ENCODE data around the gene GJC1. TPM values are rescaled to one million over a fixed set of nuclear protein-coding genes. Genes with fewer than 3 reads are reported as not detected.

The GJC1 gene
- total RNA-seq, 4 donors from 2014 or later = 3.1 to 18.6 (median 9.0) TPM

DNA sequence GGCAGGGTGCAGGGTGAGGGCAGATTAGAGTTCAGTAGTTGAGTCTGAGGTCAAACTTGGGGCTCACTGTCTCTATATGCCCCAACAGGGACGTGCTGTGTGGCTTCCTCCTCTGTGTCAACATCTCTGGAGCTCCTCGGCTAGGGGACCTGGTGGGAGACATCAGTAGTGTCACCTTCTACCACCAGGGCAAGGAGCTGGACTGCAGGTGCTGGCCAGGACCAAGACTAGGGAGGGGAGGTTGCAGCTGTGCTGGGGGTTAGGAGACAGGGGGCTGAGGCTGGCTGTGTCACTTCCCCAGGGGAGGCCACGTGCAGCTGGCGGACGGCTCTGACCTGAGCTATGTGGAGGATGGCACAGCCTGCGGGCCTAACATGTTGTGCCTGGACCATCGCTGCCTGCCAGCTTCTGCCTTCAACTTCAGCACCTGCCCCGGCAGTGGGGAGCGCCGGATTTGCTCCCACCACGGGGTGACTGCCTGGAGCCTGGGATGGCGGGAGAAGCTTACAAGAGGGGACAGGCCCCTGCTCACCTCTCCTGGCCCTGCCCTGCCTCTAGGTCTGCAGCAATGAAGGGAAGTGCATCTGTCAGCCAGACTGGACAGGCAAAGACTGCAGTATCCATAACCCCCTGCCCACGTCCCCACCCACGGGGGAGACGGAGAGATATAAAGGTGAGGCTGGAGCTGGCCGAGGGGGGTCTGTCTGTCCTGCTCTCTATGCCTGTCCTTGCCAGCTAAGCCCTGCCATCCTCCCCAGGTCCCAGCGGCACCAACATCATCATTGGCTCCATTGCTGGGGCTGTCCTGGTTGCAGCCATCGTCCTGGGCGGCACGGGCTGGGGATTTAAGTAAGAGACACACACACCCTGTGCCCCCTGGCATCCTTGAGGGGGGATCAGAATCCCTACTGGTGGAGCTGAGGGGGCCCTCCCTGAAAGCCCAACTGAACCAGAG, 52.4 kb downstream of the GJC1 start:
- H3K4me1 ChIP-seq = peaks cover 0 to 38% (median 17%) of the 10 kb centered on the region in 4 donors
- WGBS, 2 donors = 83 to 85% methylated on average over 11 to 19 of the region's 20 CpGs
- no peaks in the 10 kb centered on the region for H3K36me3 ChIP-seq
- no peak for DNase-seq (ENCODE audit: low spot score in 2 of 2)
- no peak overlapping the region for H3K27ac ChIP-seq
- H3K27me3 ChIP-seq = peaks cover 0 to 17% of the 10 kb centered on the region in 2 donors
- no peaks in the 10 kb centered on the region for H3K9me3 ChIP-seq
- TF ChIP-seq EP300 (IDR thresholded peaks at IDR 0.05) (no peak), POLR2A (IDR thresholded peaks at IDR 0.05) (no peak)
- TF ChIP-seq, protein P1, sequence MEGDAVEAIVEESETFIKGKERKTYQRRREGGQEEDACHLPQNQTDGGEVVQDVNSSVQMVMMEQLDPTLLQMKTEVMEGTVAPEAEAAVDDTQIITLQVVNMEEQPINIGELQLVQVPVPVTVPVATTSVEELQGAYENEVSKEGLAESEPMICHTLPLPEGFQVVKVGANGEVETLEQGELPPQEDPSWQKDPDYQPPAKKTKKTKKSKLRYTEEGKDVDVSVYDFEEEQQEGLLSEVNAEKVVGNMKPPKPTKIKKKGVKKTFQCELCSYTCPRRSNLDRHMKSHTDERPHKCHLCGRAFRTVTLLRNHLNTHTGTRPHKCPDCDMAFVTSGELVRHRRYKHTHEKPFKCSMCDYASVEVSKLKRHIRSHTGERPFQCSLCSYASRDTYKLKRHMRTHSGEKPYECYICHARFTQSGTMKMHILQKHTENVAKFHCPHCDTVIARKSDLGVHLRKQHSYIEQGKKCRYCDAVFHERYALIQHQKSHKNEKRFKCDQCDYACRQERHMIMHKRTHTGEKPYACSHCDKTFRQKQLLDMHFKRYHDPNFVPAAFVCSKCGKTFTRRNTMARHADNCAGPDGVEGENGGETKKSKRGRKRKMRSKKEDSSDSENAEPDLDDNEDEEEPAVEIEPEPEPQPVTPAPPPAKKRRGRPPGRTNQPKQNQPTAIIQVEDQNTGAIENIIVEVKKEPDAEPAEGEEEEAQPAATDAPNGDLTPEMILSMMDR (IDR thresholded peaks at IDR 0.05) = no peak
- H3K4me3 ChIP-seq = no peak overlapping the region

DNA sequence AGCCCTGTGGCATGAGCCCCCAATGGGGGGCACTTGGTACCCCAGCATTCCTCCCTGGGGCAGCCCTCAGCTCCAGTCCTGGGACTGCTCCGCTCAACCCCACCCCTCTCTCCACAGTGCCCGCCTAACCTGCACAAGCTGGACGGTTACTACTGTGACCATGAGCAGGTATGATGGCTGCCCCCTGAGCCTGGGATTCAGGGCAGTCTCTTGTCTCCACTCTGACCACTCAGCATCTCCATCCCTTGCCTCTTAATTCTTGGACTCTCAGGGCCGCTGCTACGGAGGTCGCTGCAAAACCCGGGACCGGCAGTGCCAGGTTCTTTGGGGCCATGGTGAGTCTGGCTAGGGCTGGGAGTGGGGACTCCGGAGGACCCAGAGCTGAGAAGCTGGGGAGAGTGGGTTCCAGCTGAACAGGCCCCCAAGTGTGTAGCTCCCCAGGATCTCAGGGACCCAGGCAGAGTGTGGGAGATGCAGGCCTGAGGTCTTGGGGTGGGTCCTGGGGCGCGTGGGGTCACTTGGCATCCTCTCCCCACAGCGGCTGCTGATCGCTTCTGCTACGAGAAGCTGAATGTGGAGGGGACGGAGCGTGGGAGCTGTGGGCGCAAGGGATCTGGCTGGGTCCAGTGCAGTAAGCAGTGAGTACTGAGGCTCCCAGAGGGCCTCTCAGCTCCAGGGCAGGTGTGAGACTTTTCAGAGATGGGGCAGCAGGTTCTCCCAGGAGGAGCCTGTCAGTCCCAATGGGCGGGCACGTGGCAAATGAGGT, 53.3 kb downstream of the GJC1 start:
- WGBS, 2 donors = 80 to 90% methylated on average over 16 to 18 of the region's 19 CpGs
- Histone ChIP-seq H3K4me3 (no peak overlapping the region), H3K27ac (peak overlapping the region in 1 of 4 donors; percentile 52)

DNA sequence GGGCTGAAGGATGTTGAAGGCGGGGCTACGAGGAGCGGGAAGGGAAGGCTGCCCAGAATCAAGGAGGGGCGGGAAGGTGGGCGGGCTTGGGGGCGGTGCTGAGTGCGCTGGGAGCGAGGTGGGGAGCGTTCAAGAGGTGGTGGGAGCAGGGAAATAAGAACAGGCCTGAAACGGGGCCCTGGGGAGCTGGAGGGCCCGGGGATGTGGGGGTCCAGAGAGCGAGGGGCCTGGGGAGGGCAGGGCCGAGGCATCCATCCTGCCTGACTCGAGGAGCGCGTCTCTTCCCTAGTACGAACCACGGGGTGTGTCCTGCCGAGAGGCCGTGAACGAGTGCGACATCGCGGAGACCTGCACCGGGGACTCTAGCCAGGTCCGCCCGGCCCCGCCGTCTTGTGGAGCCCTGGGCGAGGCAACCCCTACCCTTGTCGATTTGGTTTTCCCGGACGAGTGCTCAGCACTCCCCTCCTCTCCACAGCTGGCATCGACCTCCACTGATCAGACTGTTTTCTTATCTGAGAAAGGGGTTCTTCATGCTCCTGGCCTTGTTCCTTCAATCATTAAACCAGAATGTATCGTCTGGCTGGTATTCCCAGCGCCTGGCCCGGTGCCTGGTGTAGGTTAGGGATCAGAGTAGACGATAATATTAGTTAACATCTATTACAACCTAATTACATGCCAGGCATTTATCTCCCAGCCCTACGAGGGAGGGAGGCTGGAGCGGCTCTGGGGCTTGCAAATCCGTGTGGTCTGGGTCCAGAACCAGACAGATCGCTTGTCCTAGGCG, 54.1 kb downstream of the GJC1 start:
- no peaks in the 10 kb centered on the region for H3K9me3 ChIP-seq
- 12 to 21% methylated on average over 22 to 43 of the region's 43 CpGs for WGBS, 2 donors
- H3K4me1 ChIP-seq = peaks cover 0 to 29% (median 17%) of the 10 kb centered on the region in 4 donors
- peak overlapping the region; percentile 41 to 68 (median 60) for H3K4me3 ChIP-seq
- peaks cover 0 to 19% of the 10 kb centered on the region in 2 donors for H3K27me3 ChIP-seq
- H3K36me3 ChIP-seq = no peaks in the 10 kb centered on the region
- peak in 1 of 2 donors; percentile 94 for DNase-seq (ENCODE audit: low spot score in 2 of 2)
- TF ChIP-seq POLR2A (IDR thresholded peaks at IDR 0.05) (no peak), EP300 (IDR thresholded peaks at IDR 0.05) (no peak)
- TF ChIP-seq, protein P1 (IDR thresholded peaks at IDR 0.05) = no peak
- peak overlapping the region in 2 of 4 donors; percentile 24 to 52 for H3K27ac ChIP-seq

More for the DNA sequence above, 53.3 kb downstream of the GJC1 start:
- H3K9me3 ChIP-seq = no peaks in the 10 kb centered on the region
- TF ChIP-seq POLR2A (IDR thresholded peaks at IDR 0.05) = no peak
- TF ChIP-seq EP300 (IDR thresholded peaks at IDR 0.05) = no peak
- no peaks in the 10 kb centered on the region for H3K36me3 ChIP-seq
- H3K27me3 ChIP-seq = peaks cover 0 to 19% of the 10 kb centered on the region in 2 donors
- no peak for DNase-seq (ENCODE audit: low spot score in 2 of 2)
- H3K4me1 ChIP-seq = peaks cover 0 to 30% (median 17%) of the 10 kb centered on the region in 4 donors

DNA sequence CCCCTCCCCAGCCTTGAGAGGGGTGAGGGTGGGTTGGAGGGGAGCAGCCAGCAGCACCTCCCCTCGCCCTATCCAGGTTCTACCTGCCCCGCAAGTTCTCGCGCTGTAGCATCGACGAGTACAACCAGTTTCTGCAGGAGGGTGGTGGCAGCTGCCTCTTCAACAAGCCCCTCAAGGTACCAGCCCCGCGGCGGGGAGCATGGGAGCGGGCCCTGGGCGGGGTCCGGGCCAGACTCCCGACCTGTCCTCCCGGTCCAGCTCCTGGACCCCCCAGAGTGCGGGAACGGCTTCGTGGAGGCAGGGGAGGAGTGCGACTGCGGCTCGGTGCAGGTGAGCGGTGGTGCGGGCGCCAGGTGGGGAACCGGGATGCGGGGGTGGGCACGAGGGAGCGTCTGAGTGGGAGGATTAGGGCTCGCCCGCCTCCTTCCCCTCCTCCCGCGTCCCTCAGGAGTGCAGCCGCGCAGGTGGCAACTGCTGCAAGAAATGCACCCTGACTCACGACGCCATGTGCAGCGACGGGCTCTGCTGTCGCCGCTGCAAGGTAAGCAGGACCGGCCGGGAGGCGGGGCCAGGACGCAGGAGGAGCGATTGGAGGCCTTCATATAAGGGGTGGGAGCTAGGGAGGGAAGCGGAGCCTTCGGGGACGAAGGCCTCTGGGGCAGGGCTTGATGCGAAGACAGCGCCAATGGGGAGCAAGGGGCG, 54.8 kb downstream of the GJC1 start:
- H3K27ac ChIP-seq = no peak overlapping the region
- no peaks in the 10 kb centered on the region for H3K36me3 ChIP-seq
- WGBS, 2 donors = 0 to 2% methylated on average over 16 to 40 of the region's 50 CpGs
- H3K27me3 ChIP-seq = peaks cover 0 to 19% of the 10 kb centered on the region in 2 donors
- H3K4me1 ChIP-seq = peaks cover 0 to 29% (median 17%) of the 10 kb centered on the region in 4 donors
- H3K4me3 ChIP-seq = peak overlapping the region; percentile 41 to 68 (median 60)
- TF ChIP-seq POLR2A (IDR thresholded peaks at IDR 0.05) (no peak), EP300 (IDR thresholded peaks at IDR 0.05) (no peak)
- TF ChIP-seq, protein P1 (IDR thresholded peaks at IDR 0.05) = peak in 2 of 5 experiments; percentile 7 to 18
- DNase-seq (ENCODE audit: low spot score in 2 of 2) = peak in 1 of 2 donors; percentile 85
- H3K9me3 ChIP-seq = no peaks in the 10 kb centered on the region

Measured in tibial nerve (tissue), 4 donors.